Aorta (tissue), 5 donors: ENCODE results near the gene SCYL1. TPM values are rescaled to one million over a fixed set of nuclear protein-coding genes. Genes with fewer than 3 reads are reported as not detected.

Experiments used
- ATAC-seq: fragments of 200-7000 bp; cut with Tn5 transposase; one replicate; pipeline ENCODE4 v1.9.1; 2022; ENCODE audit warnings: moderate library complexity; ENCODE audit not compliant: low FRiP score
- DNase-seq, 2 donors: peaks; one replicate each; pipeline ENCODE4 v3.0.0-alpha.2; 2020
- H3K27ac ChIP-seq, 2 donors: one replicate each; pipeline ENCODE4 v1.5.1; 2013; ENCODE audit warnings: low read length in 2 of 2, mild to moderate bottlenecking in 2 of 2, moderate library complexity in 2 of 2, control low read depth in 1 of 2, inconsistent platforms in 1 of 2, low read depth in 1 of 2
- H3K27me3 ChIP-seq, 2 donors: one replicate each; pipeline ENCODE4 v1.6.1; 2013; ENCODE audit warnings: control low read depth in 1 of 2, low read length in 1 of 2, mild to moderate bottlenecking in 1 of 2, moderate library complexity in 1 of 2; ENCODE audit not compliant: insufficient read depth in 2 of 2, control insufficient read depth in 1 of 2
- H3K36me3 ChIP-seq, 2 donors: one replicate each; pipeline ENCODE4 v1.6.1; 2013; ENCODE audit warnings: control low read depth in 1 of 2, low read length in 1 of 2, mild to moderate bottlenecking in 1 of 2; ENCODE audit not compliant: insufficient read depth in 2 of 2, control insufficient read depth in 1 of 2
- H3K4me1 ChIP-seq, 2 donors: one replicate each; pipeline ENCODE4 v1.6.1; 2013; ENCODE audit warnings: low read length in 2 of 2, control low read depth in 1 of 2, mild to moderate bottlenecking in 1 of 2, moderate library complexity in 1 of 2; ENCODE audit not compliant: insufficient read depth in 2 of 2, control insufficient read depth in 1 of 2
- H3K4me3 ChIP-seq, 2 donors: one replicate each; pipeline ENCODE4 v1.5.1; 2013; ENCODE audit warnings: low read length in 2 of 2, control low read depth in 1 of 2, mild to moderate bottlenecking in 1 of 2
- H3K9me3 ChIP-seq: one replicate; pipeline ENCODE4 v1.6.1; 2013; ENCODE audit warnings: mild to moderate bottlenecking, low read length; ENCODE audit not compliant: control insufficient read depth
- WGBS, 2 donors: extraction: QIAGEN DNeasy Blood & Tissue Kit; methylation state at CpG; one replicate each; pipeline ENCODE4 v1.1.7; 2013; 5-methylcytosine and 5-hydroxymethylcytosine counted together
- intact Hi-C, 2 donors: fragments of 100-400 bp; cut with DNase I; formaldehyde crosslinking; loops; one replicate each; pipeline versions ENCODE4 v1.14.2 to v1.15.0; 2022
- polyA plus RNA-seq, 2 donors: library from polyadenylated mRNA; stranded (reverse); fragments of 200-250 nt; gene quantifications; one replicate each; pipeline ENCODE4 v1.2.3, GENCODE V29; 2013
- total RNA-seq, 2 donors: library from RNA; stranded (reverse); fragmentation: NEBNext Ultra II Directional; extraction: Animal tissue kit (Norgen Biotek cat#: 25700); gene quantifications; one replicate each; pipeline ENCODE4 v1.2.1, GENCODE V29; 2021
- donor health status: healthy with polysubstance abuse.
- donor health status: Bipolar disorder and iron deficiency.
- donor health status: DM: no; HTN: no; CAD: no.
- donor health status: DM: no; HTN: no; CAD: no.
- donor health status: DM: yes; HTN: yes; CAD: no.

SCYL1 gene
- total and polyA plus RNA-seq, 4 donors, result 31.3 to 98.9 (median 74.2) TPM

DNA sequence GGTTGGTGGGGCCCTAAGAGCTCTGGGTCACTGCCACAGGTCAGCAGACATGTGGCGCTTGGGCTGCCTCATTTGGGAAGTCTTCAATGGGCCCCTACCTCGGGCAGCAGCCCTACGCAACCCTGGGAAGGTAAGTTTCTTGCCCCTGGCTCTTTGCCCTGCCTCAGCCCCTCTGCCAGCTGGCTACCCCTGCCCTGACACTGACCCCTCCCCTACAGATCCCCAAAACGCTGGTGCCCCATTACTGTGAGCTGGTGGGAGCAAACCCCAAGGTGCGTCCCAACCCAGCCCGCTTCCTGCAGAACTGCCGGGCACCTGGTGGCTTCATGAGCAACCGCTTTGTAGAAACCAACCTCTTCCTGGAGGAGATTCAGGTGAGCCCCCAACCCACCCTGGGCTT lies 1.9 kb downstream of the SCYL1 start:
- H3K36me3 ChIP-seq, result peaks cover 2 to 8% of the 10 kb centered on the region in 2 donors
- ATAC-seq (no peak), DNase-seq (peak in 1 of 2 donors; percentile 64)
- intact Hi-C loops, result no loop called here
- H3K9me3 ChIP-seq, result no peaks in the 10 kb centered on the region
- 84 to 90% methylated on average over 8 of the region's 8 CpGs for WGBS, 2 donors
- H3K4me3 ChIP-seq, result no peak overlapping the region
- no peaks in the 10 kb centered on the region for H3K4me1 ChIP-seq
- H3K27me3 ChIP-seq, result no peaks in the 10 kb centered on the region
- no peak overlapping the region for H3K27ac ChIP-seq

DNA sequence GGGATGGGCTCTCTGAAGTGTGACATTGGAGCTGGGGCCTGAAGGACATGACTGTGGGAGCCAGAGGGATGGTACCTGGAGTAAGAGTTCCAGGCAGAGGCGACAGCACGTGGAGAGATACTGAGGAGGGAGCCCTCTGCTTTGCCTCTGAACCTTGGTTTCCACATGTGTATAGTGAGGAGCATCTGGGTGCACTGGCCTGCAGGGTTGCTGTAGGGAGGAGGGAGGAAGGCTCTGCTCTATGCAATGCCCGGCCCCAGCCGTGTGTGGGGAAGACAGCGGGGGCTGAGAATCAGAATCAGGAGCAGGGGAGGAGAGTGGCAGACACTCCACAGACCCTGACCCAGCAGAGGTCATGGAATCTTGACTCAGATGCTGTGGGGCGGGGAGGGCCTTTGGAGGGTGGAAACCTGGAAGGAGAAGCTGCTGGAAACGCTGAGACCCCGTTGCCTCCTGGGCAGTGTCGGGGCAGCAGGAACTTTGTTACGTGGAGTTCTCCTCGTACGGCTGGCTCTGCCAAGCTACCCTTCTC lies 4.0 kb downstream of the SCYL1 start:
- ATAC-seq (no peak), DNase-seq (no peak)
- 81% methylated on average over 12 of the region's 12 CpGs for WGBS, 2 donors
- Histone ChIP-seq H3K4me3 (no peak overlapping the region), H3K9me3 (no peaks in the 10 kb centered on the region), H3K27me3 (no peaks in the 10 kb centered on the region), H3K27ac (no peak overlapping the region), H3K36me3 (peaks cover 2 to 10% of the 10 kb centered on the region in 2 donors), H3K4me1 (no peaks in the 10 kb centered on the region)
- intact Hi-C loops, result no loop called here

DNA sequence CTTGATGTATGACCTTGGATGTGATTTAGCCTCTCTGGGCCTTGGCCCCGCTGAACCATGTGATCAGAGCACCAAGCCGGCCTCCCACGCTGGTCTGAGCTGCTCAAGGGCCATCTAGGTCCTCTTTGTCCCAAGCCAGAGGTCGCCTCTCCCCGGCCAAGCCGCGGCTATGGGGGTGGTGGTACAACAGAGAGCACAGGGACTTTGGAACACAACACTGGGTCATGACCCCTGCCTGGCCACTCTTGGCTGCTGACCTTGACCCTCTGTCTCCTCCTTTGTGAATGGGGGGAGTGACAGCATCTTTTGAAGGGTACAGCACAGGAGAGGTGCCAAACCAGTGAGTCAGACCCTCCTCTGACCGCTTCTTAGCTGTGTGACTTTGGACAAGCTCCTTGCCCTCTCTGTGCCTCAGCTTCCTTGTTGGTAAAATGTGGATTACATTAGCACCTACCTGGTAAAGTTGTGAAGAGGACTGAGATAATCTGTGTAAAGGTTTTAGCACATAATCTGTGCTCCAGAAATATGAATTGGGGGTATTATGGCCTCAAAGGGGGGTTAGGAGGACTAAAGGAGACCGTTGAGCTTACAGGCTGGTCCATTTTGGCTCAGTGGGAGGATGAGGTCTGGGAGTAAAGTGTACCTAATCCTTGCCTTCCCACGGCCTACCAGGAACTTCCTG lies 4.7 kb downstream of the SCYL1 start:
- Histone ChIP-seq H3K9me3 (no peaks in the 10 kb centered on the region), H3K27me3 (no peaks in the 10 kb centered on the region), H3K27ac (no peak overlapping the region), H3K4me3 (no peak overlapping the region), H3K36me3 (peaks cover 2 to 10% of the 10 kb centered on the region in 2 donors), H3K4me1 (no peaks in the 10 kb centered on the region)
- no peak for ATAC-seq
- WGBS, 2 donors, result 80 to 82% methylated on average over 10 of the region's 10 CpGs
- intact Hi-C loops, result no loop called here
- DNase-seq, result no peak

DNA sequence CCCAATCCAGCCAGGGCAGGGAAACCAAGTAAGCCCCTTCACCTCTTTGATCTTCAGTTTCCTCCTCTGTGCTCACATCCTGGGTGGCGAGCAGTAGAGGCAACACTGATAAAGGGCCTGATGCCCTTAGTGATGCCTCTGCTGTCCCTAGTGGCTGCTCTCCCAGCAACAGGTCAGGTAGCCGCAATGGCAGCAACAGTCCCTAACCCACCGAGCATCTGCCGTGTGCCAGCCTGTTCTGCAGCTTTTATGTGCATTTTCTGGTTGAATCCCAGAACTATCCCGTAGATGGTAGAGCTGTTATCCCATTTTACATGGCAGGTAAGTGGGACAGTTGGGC lies 5.2 kb downstream of the SCYL1 start:
- ATAC-seq, result no peak
- Histone ChIP-seq H3K36me3 (peaks cover 2 to 10% of the 10 kb centered on the region in 2 donors), H3K27me3 (no peaks in the 10 kb centered on the region), H3K4me3 (no peak overlapping the region), H3K27ac (no peak overlapping the region), H3K4me1 (no peaks in the 10 kb centered on the region), H3K9me3 (no peaks in the 10 kb centered on the region)
- no peak for DNase-seq
- intact Hi-C loops, result no loop called here
- 76 to 81% methylated on average over 5 of the region's 5 CpGs for WGBS, 2 donors

DNA sequence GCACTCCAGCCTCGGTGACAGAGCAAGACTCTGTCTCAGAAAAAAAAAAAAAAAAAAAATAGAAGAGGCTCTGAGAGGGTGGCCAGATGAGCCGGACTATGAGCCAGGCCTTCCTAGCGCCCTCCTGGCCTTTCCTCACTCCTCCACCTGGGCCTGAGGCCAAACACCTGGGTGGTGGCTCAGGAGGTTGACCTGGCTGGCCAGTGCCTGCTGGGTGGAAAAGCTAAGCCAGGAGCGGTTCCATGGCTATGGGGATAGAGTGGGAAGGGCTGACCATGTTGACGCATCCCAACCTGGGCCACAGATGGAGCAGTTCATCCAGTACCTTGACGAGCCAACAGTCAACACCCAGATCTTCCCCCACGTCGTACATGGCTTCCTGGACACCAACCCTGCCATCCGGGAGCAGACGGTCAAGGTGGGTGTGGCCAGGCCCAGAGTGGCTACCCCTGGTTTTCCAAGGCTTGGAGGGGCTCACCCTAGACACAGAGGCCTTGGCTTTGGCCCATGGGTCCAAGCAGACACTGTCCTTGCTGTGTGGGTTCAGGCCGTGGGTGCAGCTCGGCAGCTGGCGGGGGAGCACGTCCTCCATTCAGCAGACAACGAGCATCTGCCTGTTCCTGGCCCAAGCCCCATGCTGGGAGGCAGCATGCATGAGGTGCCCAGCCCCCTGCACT lies 7.6 kb downstream of the SCYL1 start:
- Histone ChIP-seq H3K4me3 (no peak overlapping the region), H3K36me3 (peaks cover 2 to 10% of the 10 kb centered on the region in 2 donors), H3K4me1 (no peaks in the 10 kb centered on the region), H3K27me3 (no peaks in the 10 kb centered on the region), H3K27ac (no peak overlapping the region), H3K9me3 (no peaks in the 10 kb centered on the region)
- 84 to 87% methylated on average over 15 of the region's 15 CpGs for WGBS, 2 donors
- intact Hi-C loops, result no loop called here
- ATAC-seq, result no peak
- DNase-seq, result no peak

DNA sequence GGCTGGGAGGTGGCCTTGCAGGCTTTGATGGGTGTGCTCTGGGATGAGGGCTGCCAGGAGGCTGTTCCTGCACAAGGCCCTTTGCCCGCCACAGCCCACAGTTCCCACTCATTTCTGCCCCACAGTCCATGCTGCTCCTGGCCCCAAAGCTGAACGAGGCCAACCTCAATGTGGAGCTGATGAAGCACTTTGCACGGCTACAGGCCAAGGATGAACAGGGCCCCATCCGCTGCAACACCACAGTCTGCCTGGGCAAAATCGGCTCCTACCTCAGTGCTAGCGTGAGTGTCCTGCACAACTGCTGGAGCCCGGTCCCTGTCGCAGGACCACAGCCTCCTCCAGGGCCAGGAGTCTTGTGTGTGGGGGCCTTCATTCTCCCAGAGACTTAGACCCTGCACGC lies 10.2 kb downstream of the SCYL1 start:
- peaks cover 1 to 10% of the 10 kb centered on the region in 2 donors for H3K36me3 ChIP-seq
- WGBS, 2 donors, result 75 to 79% methylated on average over 9 of the region's 9 CpGs
- no peak overlapping the region for H3K27ac ChIP-seq
- no peaks in the 10 kb centered on the region for H3K4me1 ChIP-seq
- no peaks in the 10 kb centered on the region for H3K27me3 ChIP-seq
- no peak overlapping the region for H3K4me3 ChIP-seq
- intact Hi-C loops, result no loop called here
- DNase-seq, result no peak
- H3K9me3 ChIP-seq, result no peaks in the 10 kb centered on the region
- ATAC-seq, result no peak

DNA sequence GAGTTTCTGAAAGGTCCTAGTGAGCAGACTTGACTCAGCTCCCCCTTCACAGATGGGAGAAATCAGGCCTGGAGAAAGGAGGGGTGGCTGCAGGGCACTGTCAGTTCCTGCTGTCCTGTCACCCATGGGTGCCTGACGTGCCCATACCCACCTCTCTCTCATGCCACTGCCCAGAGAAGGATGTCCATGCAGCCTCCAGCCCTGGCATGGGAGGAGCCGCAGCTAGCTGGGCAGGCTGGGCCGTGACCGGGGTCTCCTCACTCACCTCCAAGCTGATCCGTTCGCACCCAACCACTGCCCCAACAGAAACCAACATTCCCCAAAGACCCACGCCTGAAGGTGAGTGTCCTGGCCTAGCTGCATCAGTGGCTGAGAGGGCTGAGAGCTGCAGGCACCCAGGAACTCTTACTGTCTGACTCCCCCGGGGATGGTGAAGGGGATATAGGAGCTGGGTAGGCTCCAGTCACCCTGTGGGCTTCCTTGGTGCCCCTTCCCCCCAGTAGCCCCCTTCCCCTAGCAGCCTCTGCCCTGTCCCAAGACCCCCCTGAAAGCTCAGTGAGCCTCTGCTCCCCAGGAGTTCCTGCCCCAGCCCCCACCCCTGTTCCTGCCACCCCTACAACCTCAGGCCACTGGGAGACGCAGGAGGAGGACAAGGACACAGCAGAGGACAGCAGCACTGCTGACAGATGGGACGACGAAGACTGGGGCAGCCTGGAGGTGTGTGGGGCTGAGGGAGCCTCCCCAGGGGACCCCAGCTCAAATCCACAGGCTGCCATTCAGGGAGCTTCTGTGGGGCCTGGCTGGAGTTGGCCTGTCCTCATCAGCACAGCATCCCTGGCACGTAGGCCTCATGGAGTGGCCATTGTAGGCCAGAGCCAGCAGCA lies 11.8 kb downstream of the SCYL1 start:
- ATAC-seq, result no peak
- H3K27me3 ChIP-seq, result no peaks in the 10 kb centered on the region
- H3K9me3 ChIP-seq, result no peaks in the 10 kb centered on the region
- H3K4me3 ChIP-seq, result no peak overlapping the region
- no peak for DNase-seq
- H3K36me3 ChIP-seq, result peaks cover 0 to 2% of the 10 kb centered on the region in 2 donors
- H3K4me1 ChIP-seq, result no peaks in the 10 kb centered on the region
- intact Hi-C loops, result no loop called here
- 63 to 70% methylated on average over 11 to 12 of the region's 12 CpGs for WGBS, 2 donors
- no peak overlapping the region for H3K27ac ChIP-seq

DNA sequence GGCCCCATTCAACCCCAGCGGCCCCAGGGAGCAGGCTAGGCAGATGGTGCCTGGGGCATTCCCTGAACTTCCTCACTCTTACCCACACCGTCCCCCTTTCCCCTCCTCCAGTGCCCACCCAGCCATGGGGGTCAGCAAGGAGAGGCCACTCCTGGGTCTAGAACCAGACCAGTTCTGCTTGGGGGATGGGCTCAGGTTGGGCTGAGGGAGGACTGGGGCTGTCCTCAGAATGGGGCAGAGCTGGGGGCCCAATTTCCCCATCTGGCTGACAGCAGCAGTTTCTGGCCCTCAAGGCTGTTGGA lies 12.4 kb downstream of the SCYL1 start:
- no peaks in the 10 kb centered on the region for H3K4me1 ChIP-seq
- no peaks in the 10 kb centered on the region for H3K27me3 ChIP-seq
- no peak overlapping the region for H3K27ac ChIP-seq
- intact Hi-C loops, result no loop called here
- WGBS, 2 donors, result 71 to 77% methylated on average over 2 of the region's 2 CpGs
- no peaks in the 10 kb centered on the region for H3K9me3 ChIP-seq
- no peak for ATAC-seq
- no peak for DNase-seq
- H3K4me3 ChIP-seq, result no peak overlapping the region
- peaks cover 0 to 2% of the 10 kb centered on the region in 2 donors for H3K36me3 ChIP-seq
